ENCODE measurements around the gene NNMT.

NNMT gene

GRCh38 chr11:114263513-114264170 is 32.6 kb upstream of the NNMT start:
- no peak for DNase-seq (ENCODE audit: low spot score)

DNA sequence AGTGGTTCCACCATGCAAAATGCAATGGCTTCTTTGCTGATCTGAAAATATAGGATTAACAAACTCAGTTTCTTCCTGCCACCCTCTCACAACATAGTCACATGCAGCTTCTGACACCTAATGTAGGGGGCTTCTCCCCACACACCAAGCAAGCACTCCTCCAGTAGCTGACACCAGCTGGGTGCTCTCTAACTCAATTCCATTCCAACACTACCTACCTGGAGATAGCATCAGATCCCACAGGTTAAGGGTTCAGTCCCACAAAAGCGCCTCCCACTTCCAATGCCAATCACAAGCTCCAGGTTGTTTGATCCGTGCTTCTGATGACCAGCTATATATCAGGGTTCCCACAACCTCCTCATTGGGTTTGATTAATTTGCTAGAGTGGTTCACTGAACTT is 31.8 kb upstream of the NNMT start:
- DNase-seq (ENCODE audit: low spot score) = no peak

GRCh38 chr11:114265122-114265878 is 30.9 kb upstream of the NNMT start:
- no peak for DNase-seq (ENCODE audit: low spot score)

DNA sequence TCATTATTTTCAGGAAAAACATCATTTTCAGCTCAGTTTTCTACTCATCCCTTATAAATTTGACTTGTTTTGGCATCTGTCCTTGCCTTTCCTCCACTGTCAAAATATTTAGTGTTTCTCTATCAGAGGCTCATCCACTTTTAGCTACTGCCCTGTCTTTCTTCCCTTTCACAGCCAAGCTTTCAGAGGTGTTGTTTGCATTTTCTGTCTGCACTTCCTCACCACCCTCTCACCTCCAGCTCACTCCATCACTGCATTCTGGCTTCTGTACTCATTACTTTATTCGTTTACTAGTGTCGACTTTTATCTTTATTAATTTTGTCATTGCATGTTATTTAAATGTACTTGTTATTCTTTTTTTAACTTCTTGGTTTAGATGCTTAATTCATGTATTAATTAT is 26.7 kb upstream of the NNMT start:
- no peak for DNase-seq (ENCODE audit: low spot score)

- no peak for DNase-seq (ENCODE audit: low spot score)
These were observed 25.5 kb upstream of the NNMT start for GRCh38 chr11:114270531-114271270.

DNA sequence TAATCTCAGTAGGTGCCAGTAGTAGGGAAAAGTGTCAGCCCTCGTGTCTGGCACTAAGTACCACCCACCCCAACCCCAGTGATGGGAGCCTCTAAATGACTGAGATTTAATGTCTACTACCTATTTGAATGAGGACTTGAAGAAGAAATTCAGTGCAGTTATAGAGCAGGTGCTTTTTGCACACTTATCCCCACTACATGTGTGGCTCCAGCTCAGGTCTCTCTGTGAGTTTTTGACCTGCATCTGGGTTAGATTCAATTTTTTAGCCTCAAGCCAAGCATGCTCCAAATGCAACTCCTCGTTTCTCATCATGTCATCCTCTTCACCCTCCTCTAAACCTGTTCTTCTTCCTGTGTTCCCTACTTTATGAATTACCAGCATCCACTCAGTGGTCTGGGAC is 24.9 kb upstream of the NNMT start:
- DNase-seq (ENCODE audit: low spot score) = no peak

GRCh38 chr11:114272311-114272710 is 23.9 kb upstream of the NNMT start:
- no peak for DNase-seq (ENCODE audit: low spot score)

GRCh38 chr11:114273071-114273470 is 23.1 kb upstream of the NNMT start:
- DNase-seq (ENCODE audit: low spot score) = no peak

GRCh38 chr11:114273890-114274635 is 22.1 kb upstream of the NNMT start:
- no peak for DNase-seq (ENCODE audit: low spot score)

GRCh38 chr11:114274637-114275036 is 21.6 kb upstream of the NNMT start:
- no peak for DNase-seq (ENCODE audit: low spot score)

DNA sequence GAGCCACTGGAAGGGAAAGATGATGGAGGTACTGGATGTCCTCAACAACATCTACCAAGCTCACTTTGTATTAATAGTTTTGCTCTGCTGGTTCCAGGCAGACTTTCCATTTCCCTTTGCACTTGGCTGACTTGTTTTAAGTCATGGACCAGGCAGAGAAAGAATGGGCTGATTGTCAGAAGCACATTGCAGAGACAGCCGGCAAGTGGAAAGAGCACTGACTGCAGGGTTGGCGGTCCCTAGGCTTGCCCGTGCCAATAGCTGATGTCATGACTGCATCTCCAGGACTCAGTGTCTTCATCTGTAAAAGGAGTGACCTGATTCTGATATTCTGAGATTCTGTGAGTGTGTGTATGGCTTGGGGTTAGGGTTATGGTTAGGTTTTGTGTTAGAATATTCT is 20.9 kb upstream of the NNMT start:
- no peak for DNase-seq (ENCODE audit: low spot score)

GRCh38 chr11:114276077-114276476 is 20.1 kb upstream of the NNMT start:
- DNase-seq (ENCODE audit: low spot score) = no peak

DNA sequence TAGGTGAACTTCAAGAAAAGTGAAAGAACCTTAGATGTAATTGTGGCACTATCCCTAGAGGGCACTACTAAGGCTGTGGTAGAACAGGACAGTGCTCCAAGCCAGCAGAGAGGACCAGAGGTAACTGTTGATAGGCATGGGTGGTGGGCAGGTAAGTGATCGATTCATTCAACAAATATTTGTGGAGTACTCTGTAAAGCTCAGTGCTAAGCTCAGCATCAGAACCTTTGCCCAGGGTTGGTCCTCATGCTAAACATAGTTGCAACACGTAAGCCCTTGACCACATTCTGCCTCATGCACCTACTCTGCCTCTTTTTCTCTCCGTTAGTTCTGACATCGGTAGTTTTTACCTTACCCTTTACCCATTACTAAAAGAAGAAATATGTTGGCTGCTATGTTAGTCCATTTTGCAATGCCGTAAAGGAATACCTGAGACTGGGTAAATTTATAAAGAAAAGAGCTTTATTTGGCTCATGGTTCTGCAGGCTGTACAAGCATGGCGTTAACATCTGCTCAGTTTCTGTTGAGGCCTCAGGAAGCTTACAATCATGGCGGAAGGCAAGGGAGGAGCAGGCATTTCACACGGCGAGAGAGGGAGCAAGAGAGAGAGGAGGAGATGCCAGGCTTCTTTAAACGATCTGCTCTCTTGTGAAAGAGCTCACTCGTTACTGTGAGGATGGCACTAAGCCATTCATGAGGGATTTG is 18.4 kb upstream of the NNMT start:
- no peak for DNase-seq (ENCODE audit: low spot score)

GRCh38 chr11:114278342-114279065 is 17.7 kb upstream of the NNMT start:
- DNase-seq (ENCODE audit: low spot score) = no peak

DNA sequence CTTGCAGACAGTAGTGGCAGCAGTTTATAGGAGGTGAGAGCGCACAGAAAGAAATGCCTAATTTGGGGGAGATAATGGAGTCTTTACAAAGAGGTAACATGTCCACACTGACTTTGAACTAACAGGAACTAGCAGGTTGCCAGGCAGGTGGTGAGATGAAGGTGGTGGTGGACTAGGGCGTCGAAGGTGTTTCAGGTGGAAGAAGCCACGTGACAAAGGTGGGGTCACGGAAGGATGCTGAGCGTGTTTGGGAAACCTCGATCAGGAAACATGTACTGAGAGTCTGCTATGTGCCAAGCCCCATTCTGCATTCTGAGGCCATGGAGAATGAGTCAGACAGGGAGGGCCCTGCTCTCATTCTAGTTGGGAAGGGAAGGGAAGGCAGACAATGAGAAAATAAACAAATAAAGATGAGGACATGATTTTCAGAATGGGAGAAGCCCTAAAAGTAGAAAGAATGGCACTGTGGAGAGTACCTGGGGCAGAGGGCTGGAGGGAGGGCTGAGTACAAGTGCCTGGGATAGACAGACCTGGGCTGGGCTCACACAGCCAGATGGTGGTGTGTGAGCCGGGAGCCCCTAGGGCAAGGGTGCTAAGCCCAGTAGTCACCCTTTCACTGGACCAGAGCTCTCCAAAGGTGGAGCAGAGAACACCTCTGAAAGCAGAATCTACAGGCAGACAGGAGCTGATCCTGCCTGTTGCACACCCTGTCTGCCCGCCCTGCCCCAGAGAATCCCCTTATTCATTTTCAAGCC is 16.2 kb upstream of the NNMT start:
- no peak for DNase-seq (ENCODE audit: low spot score)

GRCh38 chr11:114280696-114281095 is 15.5 kb upstream of the NNMT start:
- peak; percentile 6 for DNase-seq (ENCODE audit: low spot score)

GRCh38 chr11:114281388-114281956 is 14.7 kb upstream of the NNMT start:
- DNase-seq (ENCODE audit: low spot score) = no peak

DNA sequence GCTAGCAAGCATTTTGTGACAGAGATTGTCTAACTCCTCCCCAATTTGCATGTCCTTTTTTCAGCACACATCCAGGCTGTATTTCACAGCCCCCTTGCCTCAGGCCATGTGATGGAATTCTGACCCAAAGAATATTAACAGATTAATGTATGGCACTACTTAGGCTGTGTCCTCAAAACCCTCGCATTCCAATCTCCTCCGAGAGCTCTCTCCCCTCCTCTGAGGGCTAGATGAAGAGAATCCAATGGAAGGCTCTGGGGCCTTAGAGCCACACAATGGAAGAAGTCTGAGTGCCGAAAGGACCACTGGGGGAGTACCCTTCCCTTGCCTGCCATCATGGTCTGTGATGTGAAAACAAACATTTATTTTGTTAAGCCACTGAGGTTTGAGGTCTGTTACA is 13.7 kb upstream of the NNMT start:
- DNase-seq (ENCODE audit: low spot score) = no peak

DNA sequence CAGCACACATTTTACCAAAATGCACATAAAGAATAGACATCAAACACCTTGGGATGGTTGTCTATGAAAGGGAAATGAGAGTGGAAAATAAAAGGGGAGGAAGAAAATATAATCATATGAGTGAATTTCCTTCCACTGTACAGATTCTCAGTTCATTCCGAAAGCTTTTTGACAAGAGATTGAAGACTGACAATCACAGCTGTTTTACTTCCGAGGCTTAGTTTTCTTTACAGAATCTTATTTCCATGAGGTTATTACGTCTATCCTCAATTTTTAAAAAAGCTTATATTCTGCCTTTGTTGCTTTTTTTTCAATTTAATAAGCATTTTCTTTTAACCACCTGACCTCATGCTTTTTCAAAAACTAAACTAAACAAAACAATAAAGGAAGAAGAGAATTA is 12.8 kb upstream of the NNMT start:
- no peak for DNase-seq (ENCODE audit: low spot score)

GRCh38 chr11:114284021-114284420 is 12.2 kb upstream of the NNMT start:
- no peak for DNase-seq (ENCODE audit: low spot score)

Measured in CD4-positive, alpha-beta T cell treated with Interleukin-6 at 100 ng/mL for 8 hours (primary cell).